Panc1 (cell line): ENCODE data around the gene IL3RA. TPM values are rescaled to one million over a fixed set of nuclear protein-coding genes. Genes with fewer than 3 reads are reported as not detected.
A peak's percentile ranks its signal among the peaks of the same experiment; 100 is the strongest.

ENCODE experiments used
- ATAC-seq: fragments of 200-7000 bp; cut with Tn5 transposase; 2 replicates; pipeline ENCODE4 v1.9.1; 2020; ENCODE audit warnings: mild to moderate bottlenecking, moderate library complexity
- BruUV-seq: library from RNA; stranded (reverse); fragments of 400-500 nt; replicated peaks from 2 replicates; lab custom pipeline; 2021; lab: Mats Ljungman, UMichigan
- CTCF ChIA-PET: fragments of 300-600 bp; sonication (Branson Sonifier 250); formaldehyde crosslinking; loops from one replicate; lab custom pipeline; 2022; ENCODE audit warnings: antibody characterized with exemption; lab: Charles Lee
- POLR2A ChIA-PET: fragments of 300-600 bp; sonication (Branson Sonifier 250); formaldehyde crosslinking; loops from one replicate; lab custom pipeline; 2022; ENCODE audit warnings: antibody characterized with exemption; lab: Charles Lee
- DNase-seq: peaks from one replicate; pipeline ENCODE4 v3.0.0-alpha.2; 2010; ENCODE audit warnings: low read depth, low spot score
- H3K27ac ChIP-seq: 2 replicates; pipeline ENCODE4 v1.5.1; 2011; ENCODE audit warnings: mild to moderate bottlenecking, low read length, inconsistent platforms
- H3K27me3 ChIP-seq: fragments of 200-500 bp; sonication (Bioruptor generic); 2 replicates; pipeline ENCODE4 v1.6.0; 2014; ENCODE audit warnings: low read length, inconsistent platforms; ENCODE audit not compliant: control insufficient read depth, insufficient read depth
- H3K36me3 ChIP-seq: fragments of 200-500 bp; sonication (Bioruptor generic); 2 replicates; pipeline ENCODE4 v1.5.1; 2014; ENCODE audit warnings: inconsistent platforms, mild to moderate bottlenecking, low read length, moderate library complexity; ENCODE audit not compliant: control insufficient read depth, insufficient read depth
- H3K4me1 ChIP-seq: 2 replicates; pipeline ENCODE4 v1.5.1; 2011; ENCODE audit warnings: inconsistent platforms, mild to moderate bottlenecking, low read length, moderate library complexity; ENCODE audit not compliant: control insufficient read depth, insufficient read depth
- H3K4me3 ChIP-seq, 2 experiments: 2 replicates each; pipeline ENCODE4 v1.5.1; 2011 to 2012; ENCODE audit warnings: low read depth in 2 of 2, low read length in 2 of 2, mild to moderate bottlenecking in 2 of 2, inconsistent platforms in 1 of 2, moderate library complexity in 1 of 2
- H3K9me3 ChIP-seq: fragments of 200-500 bp; sonication (Bioruptor generic); 2 replicates; pipeline ENCODE4 v1.5.1; 2014; ENCODE audit warnings: low read depth, mild to moderate bottlenecking, inconsistent platforms, low read length, moderate library complexity; ENCODE audit not compliant: control insufficient read depth, insufficient read depth
- CTCF ChIP-seq: fragments of 450-650 bp; IDR thresholded peaks from 2 replicates; pipeline ENCODE4 v1.5.1; 2017; ENCODE audit warnings: mild to moderate bottlenecking
- POLR2AphosphoS5 ChIP-seq: IDR thresholded peaks from 2 replicates; pipeline ENCODE4 v1.6.1; 2012; ENCODE audit warnings: mild to moderate bottlenecking, low read depth, low read length, moderate library complexity
- REST ChIP-seq, 2 experiments: IDR thresholded peaks; 2 replicates each; pipeline ENCODE4 v1.6.1; 2011 to 2012; ENCODE audit warnings: low read depth in 2 of 2, control low read depth in 1 of 2, low read length in 1 of 2, mild to moderate bottlenecking in 1 of 2, moderate library complexity in 1 of 2; ENCODE audit not compliant: insufficient read depth in 1 of 2
- SIN3A ChIP-seq: IDR thresholded peaks from 2 replicates; pipeline ENCODE4 v1.6.1; 2012; ENCODE audit warnings: low read depth, mild to moderate bottlenecking, low read length, moderate library complexity, borderline replicate concordance; ENCODE audit not compliant: insufficient read depth
- TCF7L2 ChIP-seq: IDR thresholded peaks from 2 replicates; pipeline ENCODE4 v1.6.1; 2011; ENCODE audit warnings: mild to moderate bottlenecking, low read depth, low read length, inconsistent platforms
- in situ Hi-C: cut with HindIII; loops from 2 replicates; pipeline ENCODE4 v1.10.0; 2016; ENCODE audit warnings: low sequenced_read_pairs, low pct_unique_long_range_greater_than_20kb
- intact Hi-C: fragments of 100-400 bp; cut with micrococcal nuclease; formaldehyde crosslinking; loops from one replicate; pipeline ENCODE4 v1.10.0; 2022; ENCODE audit not compliant: unreplicated experiment
- total RNA-seq: library from RNA; stranded (reverse); gene quantifications from one replicate; pipeline ENCODE4 v1.2.1, GENCODE V29; 2021; ENCODE audit not compliant: unreplicated experiment

The IL3RA gene
- total RNA-seq, 1 experiment from 2014 or later: 0.28 TPM

- DNase-seq (no peak), ATAC-seq (0 out of 2 replicates have a peak, but pooled peaks have one; percentile 42)
- in situ Hi-C loops: no loop called here
- H3K27ac ChIP-seq: no peak overlapping the region
- BruUV-seq: no TSS peak
- no peaks in the 10 kb centered on the region for H3K36me3 ChIP-seq
- intact Hi-C loops: no loop called here
- ChIA-PET POLR2A (no interaction called here), CTCF (no interaction called here)
- no peaks in the 10 kb centered on the region for H3K9me3 ChIP-seq
- no peak for TF ChIP-seq REST (IDR thresholded peaks at IDR 0.05; ENCODE audit: insufficient read depth in 1 of 2, low read depth in 2 of 2, low read length in 1 of 2)
- no peak for TF ChIP-seq SIN3A
- no peak for TF ChIP-seq CTCF
- no peak for TF ChIP-seq TCF7L2
- no peak for TF ChIP-seq POLR2AphosphoS5
- no peaks in the 10 kb centered on the region for H3K4me1 ChIP-seq
- H3K4me3 ChIP-seq: no peak overlapping the region
- no peaks in the 10 kb centered on the region for H3K27me3 ChIP-seq
Measured at GRCh38 chrX:1355131-1356046, 18.8 kb downstream of the IL3RA start.

- ATAC-seq: no peak
- CTCF ChIA-PET: no interaction called here
- intact Hi-C loops: no loop called here
Measured at GRCh38 chrX:1357993-1358392, 21.4 kb downstream of the IL3RA start.

More at GRCh38 chrX:1357993-1358392, 21.4 kb downstream of the IL3RA start:
- Histone ChIP-seq H3K4me1 (no peaks in the 10 kb centered on the region), H3K27me3 (no peaks in the 10 kb centered on the region), H3K27ac (no peak overlapping the region), H3K9me3 (no peaks in the 10 kb centered on the region), H3K4me3 (no peak overlapping the region), H3K36me3 (no peaks in the 10 kb centered on the region)
- in situ Hi-C loops: no loop called here
- POLR2A ChIA-PET: no interaction called here
- no TSS peak for BruUV-seq
- no peak for DNase-seq
- TF ChIP-seq CTCF (no peak), SIN3A (no peak), POLR2AphosphoS5 (no peak), TCF7L2 (no peak), REST (IDR thresholded peaks at IDR 0.05; ENCODE audit: insufficient read depth in 1 of 2, low read depth in 2 of 2, low read length in 1 of 2) (no peak)
